CD4-positive, alpha-beta T cell treated with Interleukin-12 subunit alpha and Interleukin-12 subunit beta, for 1 hour (primary cell): ENCODE measurements around the gene WDR7.

Experiments used
- DNase-seq: peaks from one replicate; pipeline ENCODE4 v3.0.0-alpha.2; 2020

The WDR7 gene

GRCh38 chr18:56658261-56658660 is 7.1 kb downstream of the WDR7 start:
- no peak for DNase-seq

- DNase-seq = no peak
Observed at GRCh38 chr18:56659111-56659510, 8.0 kb downstream of the WDR7 start.

GRCh38 chr18:56660655-56661054 is 9.5 kb downstream of the WDR7 start:
- DNase-seq = no peak

GRCh38 chr18:56661360-56662062 is 10.4 kb downstream of the WDR7 start:
- DNase-seq = no peak

GRCh38 chr18:56662063-56662408 is 10.9 kb downstream of the WDR7 start:
- DNase-seq = no peak

- no peak for DNase-seq
Observed at GRCh38 chr18:56662502-56662901, 11.3 kb downstream of the WDR7 start.

- no peak for DNase-seq
Observed at GRCh38 chr18:56662902-56663301, 11.7 kb downstream of the WDR7 start.

- no peak for DNase-seq
Observed at GRCh38 chr18:56672391-56672790, 21.2 kb downstream of the WDR7 start.

- DNase-seq = no peak
Observed at GRCh38 chr18:56672981-56673380, 21.8 kb downstream of the WDR7 start.

- DNase-seq = no peak
Observed at GRCh38 chr18:56676639-56677038, 25.5 kb downstream of the WDR7 start.

GRCh38 chr18:56678836-56679565 is 27.8 kb downstream of the WDR7 start:
- DNase-seq = no peak

- DNase-seq = no peak
Observed at GRCh38 chr18:56684277-56684676, 33.1 kb downstream of the WDR7 start.

GRCh38 chr18:56691530-56691929 is 40.4 kb downstream of the WDR7 start:
- no peak for DNase-seq

GRCh38 chr18:56696966-56697365 is 45.8 kb downstream of the WDR7 start:
- no peak for DNase-seq

GRCh38 chr18:56702946-56703345 is 51.8 kb downstream of the WDR7 start:
- DNase-seq = peak; percentile 43

- DNase-seq = peak; percentile 64
Observed at GRCh38 chr18:56709463-56709862, 58.3 kb downstream of the WDR7 start.

GRCh38 chr18:56711708-56712445 is 60.7 kb downstream of the WDR7 start:
- DNase-seq = no peak

GRCh38 chr18:56712761-56713160 is 61.6 kb downstream of the WDR7 start:
- no peak for DNase-seq

- no peak for DNase-seq
Observed at GRCh38 chr18:56715121-56715520, 64.0 kb downstream of the WDR7 start.

GRCh38 chr18:56716692-56717146 is 65.6 kb downstream of the WDR7 start:
- DNase-seq = no peak

- no peak for DNase-seq
Observed at GRCh38 chr18:56721031-56721430, 69.9 kb downstream of the WDR7 start.

- no peak for DNase-seq
Observed at GRCh38 chr18:56721491-56721890, 70.3 kb downstream of the WDR7 start.

- no peak for DNase-seq
Observed at GRCh38 chr18:56722518-56722917, 71.4 kb downstream of the WDR7 start.

- no peak for DNase-seq
Observed at GRCh38 chr18:56723068-56723467, 71.9 kb downstream of the WDR7 start.
